Activated naive CD8-positive, alpha-beta T cell treated with anti-CD3 and anti-CD28 coated beads, Interleukin-2, amount 50 U/mL, for 16 hours (primary cell): ENCODE measurements around the gene MANEA.
"Not testable (repeated sequence)": the region's sequence is repeated elsewhere in the genome, so short reads cannot be mapped to it uniquely, and the experiment has no call there.

Experiments used
- DNase-seq: peaks from one replicate; pipeline ENCODE4 v3.0.0-alpha.2; 2020; ENCODE audit warnings: low read depth, low spot score

MANEA gene

GRCh38 chr6:95584226-95584625, 6.9 kb downstream of the MANEA start:
- not testable (repeated sequence) for DNase-seq

- DNase-seq = no peak
These were observed 10.7 kb downstream of the MANEA start for GRCh38 chr6:95587989-95588388.

- no peak for DNase-seq
These were observed 11.7 kb downstream of the MANEA start for GRCh38 chr6:95589067-95589466.

GRCh38 chr6:95589826-95590570, 12.7 kb downstream of the MANEA start:
- no peak for DNase-seq

GRCh38 chr6:95593025-95593424, 15.7 kb downstream of the MANEA start:
- DNase-seq = no peak

GRCh38 chr6:95596021-95596420, 18.7 kb downstream of the MANEA start:
- no peak for DNase-seq

- DNase-seq = no peak
These were observed 22.4 kb downstream of the MANEA start for GRCh38 chr6:95599706-95600105.

- no peak for DNase-seq
These were observed 23.8 kb downstream of the MANEA start for GRCh38 chr6:95601133-95601532.

- no peak for DNase-seq
These were observed 36.8 kb downstream of the MANEA start for GRCh38 chr6:95614094-95614493.

GRCh38 chr6:95629551-95629950, 52.2 kb downstream of the MANEA start:
- no peak for DNase-seq

- no peak for DNase-seq
These were observed 59.5 kb downstream of the MANEA start for GRCh38 chr6:95636552-95637431.

GRCh38 chr6:95648636-95649035, 71.3 kb downstream of the MANEA start:
- DNase-seq = no peak

GRCh38 chr6:95649451-95649850, 72.1 kb downstream of the MANEA start:
- no peak for DNase-seq

GRCh38 chr6:95654176-95654575, 76.8 kb downstream of the MANEA start:
- no peak for DNase-seq

GRCh38 chr6:95658886-95659285, 81.6 kb downstream of the MANEA start:
- DNase-seq = no peak
